Activated B cell treated with CpG ODN at 0.5 μM for 24 hours (primary cell): ENCODE results near the gene SPP2. TPM values are rescaled to one million over a fixed set of nuclear protein-coding genes. Genes with fewer than 3 reads are reported as not detected.

Experiments used
- ATAC-seq: fragments of 200-7000 bp; cut with Tn5 transposase; one replicate; pipeline ENCODE4 v1.10.0; 2021; ENCODE audit warnings: low read depth, mild to moderate bottlenecking, moderate library complexity
- CTCF ChIA-PET: fragments of 350-600 bp; sonication (Branson Sonifier 250); formaldehyde crosslinking; loops from one replicate; lab custom pipeline; 2021; ENCODE audit warnings: antibody characterized with exemption; lab: Charles Lee
- POLR2A ChIA-PET: fragments of 350-600 bp; sonication (Branson Sonifier 250); formaldehyde crosslinking; loops from one replicate; lab custom pipeline; 2021; ENCODE audit warnings: antibody characterized with exemption; lab: Charles Lee
- DNase-seq: peaks from one replicate; pipeline ENCODE4 v3.0.0; 2022
- H3K27ac Mint-ChIP-seq: one replicate; pipeline ENCODE4 v1.8.0; 2020; ENCODE audit warnings: mixed read lengths
- H3K27me3 Mint-ChIP-seq: one replicate; pipeline ENCODE4 v1.8.0; 2021; ENCODE audit warnings: mixed read lengths
- H3K36me3 Mint-ChIP-seq: one replicate; pipeline ENCODE4 v1.8.0; 2021; ENCODE audit warnings: low read depth, mixed read lengths
- H3K4me1 Mint-ChIP-seq: one replicate; pipeline ENCODE4 v1.8.0; 2021; ENCODE audit warnings: mixed read lengths
- H3K4me3 Mint-ChIP-seq: one replicate; pipeline ENCODE4 v1.8.0; 2020; ENCODE audit warnings: mild to moderate bottlenecking, mixed read lengths
- H3K9me3 Mint-ChIP-seq: one replicate; pipeline ENCODE4 v1.8.0; 2020; ENCODE audit warnings: mixed read lengths
- intact Hi-C: fragments of 100-400 bp; cut with micrococcal nuclease; formaldehyde crosslinking; loops from one replicate; pipeline ENCODE4 v1.15.1; 2024
- total RNA-seq: library from RNA; stranded (reverse); gene quantifications from 2 replicates; pipeline ENCODE4 v1.2.3, GENCODE V29; 2022
- TF ChIP-seq, protein P1 (sequence below): fragments of 200-600 bp; IDR thresholded peaks from one replicate; pipeline ENCODE4 v1.8.0; 2022; ENCODE audit warnings: antibody characterized with exemption, mild to moderate bottlenecking

Gene SPP2
- total RNA-seq, 1 donor from 2014 or later: not detected

DNA sequence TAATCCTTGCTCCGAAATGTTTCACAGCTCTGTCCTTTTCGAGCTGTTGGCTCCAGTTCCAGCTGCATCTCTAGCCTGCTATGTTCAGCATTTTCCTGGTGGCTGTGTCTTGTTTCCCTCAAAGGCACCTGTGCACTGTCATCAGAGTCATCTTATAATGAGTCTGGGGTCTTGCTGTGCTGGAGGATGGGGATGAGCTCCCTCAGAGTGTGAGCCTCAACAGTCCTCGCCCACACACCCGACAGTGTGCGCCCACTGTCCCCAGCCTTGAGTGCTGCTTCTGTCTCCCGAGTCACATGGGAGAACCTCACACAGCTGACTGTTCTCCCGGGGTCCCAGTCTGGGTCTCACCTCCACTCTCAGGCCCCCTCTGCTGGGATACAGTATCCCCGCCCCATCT, 25.4 kb downstream of the SPP2 start:
- no peak for ATAC-seq
- Mint-ChIP-seq H3K4me1 (no peaks in the 10 kb centered on the region), H3K9me3 (no peaks in the 10 kb centered on the region), H3K4me3 (no peak overlapping the region), H3K27ac (no peak overlapping the region), H3K36me3 (no peaks in the 10 kb centered on the region), H3K27me3 (peaks cover 10% of the 10 kb centered on the region)
- no peak for DNase-seq
- TF ChIP-seq, protein P1, sequence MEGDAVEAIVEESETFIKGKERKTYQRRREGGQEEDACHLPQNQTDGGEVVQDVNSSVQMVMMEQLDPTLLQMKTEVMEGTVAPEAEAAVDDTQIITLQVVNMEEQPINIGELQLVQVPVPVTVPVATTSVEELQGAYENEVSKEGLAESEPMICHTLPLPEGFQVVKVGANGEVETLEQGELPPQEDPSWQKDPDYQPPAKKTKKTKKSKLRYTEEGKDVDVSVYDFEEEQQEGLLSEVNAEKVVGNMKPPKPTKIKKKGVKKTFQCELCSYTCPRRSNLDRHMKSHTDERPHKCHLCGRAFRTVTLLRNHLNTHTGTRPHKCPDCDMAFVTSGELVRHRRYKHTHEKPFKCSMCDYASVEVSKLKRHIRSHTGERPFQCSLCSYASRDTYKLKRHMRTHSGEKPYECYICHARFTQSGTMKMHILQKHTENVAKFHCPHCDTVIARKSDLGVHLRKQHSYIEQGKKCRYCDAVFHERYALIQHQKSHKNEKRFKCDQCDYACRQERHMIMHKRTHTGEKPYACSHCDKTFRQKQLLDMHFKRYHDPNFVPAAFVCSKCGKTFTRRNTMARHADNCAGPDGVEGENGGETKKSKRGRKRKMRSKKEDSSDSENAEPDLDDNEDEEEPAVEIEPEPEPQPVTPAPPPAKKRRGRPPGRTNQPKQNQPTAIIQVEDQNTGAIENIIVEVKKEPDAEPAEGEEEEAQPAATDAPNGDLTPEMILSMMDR: no peak
- ChIA-PET POLR2A (no interaction called here), CTCF (no interaction called here)
- intact Hi-C loops: no loop called here

DNA sequence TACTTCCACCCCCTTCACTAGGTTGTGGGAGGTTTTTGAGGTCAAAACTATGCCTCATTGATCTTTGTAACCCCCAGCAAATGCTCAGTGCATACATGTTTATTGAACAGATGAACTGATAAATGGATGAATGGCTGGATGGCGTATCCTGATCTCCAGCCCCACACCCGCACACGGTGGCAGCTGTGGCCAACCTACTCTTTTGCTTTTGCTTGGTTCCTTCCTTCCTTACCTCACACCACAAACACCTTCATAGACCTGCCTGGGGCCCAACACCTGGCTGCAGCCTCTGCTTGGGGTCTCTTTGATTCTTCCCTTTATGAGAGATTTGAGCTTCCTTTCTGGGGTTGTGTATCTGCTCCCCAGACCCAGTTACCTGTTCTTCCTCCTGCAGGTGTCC, 25.9 kb downstream of the SPP2 start:
- POLR2A ChIA-PET: no interaction called here

DNA sequence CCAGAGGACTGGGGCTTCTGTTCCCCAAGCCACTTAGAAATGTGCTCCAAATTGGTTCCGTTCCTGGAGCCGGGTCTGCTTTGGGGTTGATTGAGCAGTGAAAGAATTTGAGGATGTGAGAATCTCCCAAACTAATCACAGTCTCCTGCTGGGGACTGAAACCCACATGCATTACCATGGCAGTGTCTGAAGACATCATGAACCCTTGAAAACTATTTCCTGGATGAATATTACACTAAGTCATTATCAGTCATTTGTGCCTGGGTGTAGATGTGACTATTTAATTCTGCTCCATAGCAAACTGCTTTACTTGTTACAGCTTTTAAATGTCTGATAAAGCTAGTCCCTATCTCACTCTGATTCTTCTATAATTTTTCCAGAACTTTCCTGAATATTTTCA, 27.6 kb downstream of the SPP2 start:
- intact Hi-C loops: no loop called here
- ChIA-PET POLR2A (no interaction called here), CTCF (no interaction called here)
- H3K27ac Mint-ChIP-seq: no peak overlapping the region
- no peak for ATAC-seq
- H3K36me3 Mint-ChIP-seq: no peaks in the 10 kb centered on the region
- peaks cover 30% of the 10 kb centered on the region for H3K27me3 Mint-ChIP-seq
- no peaks in the 10 kb centered on the region for H3K4me1 Mint-ChIP-seq
- no peak overlapping the region for H3K4me3 Mint-ChIP-seq
- no peaks in the 10 kb centered on the region for H3K9me3 Mint-ChIP-seq
- no peak for DNase-seq
- TF ChIP-seq, protein P1: no peak

More for the DNA sequence above, 25.9 kb downstream of the SPP2 start:
- H3K4me3 Mint-ChIP-seq: no peak overlapping the region
- H3K4me1 Mint-ChIP-seq: no peaks in the 10 kb centered on the region
- H3K9me3 Mint-ChIP-seq: no peaks in the 10 kb centered on the region
- DNase-seq (no peak), ATAC-seq (no peak)
- TF ChIP-seq, protein P1: no peak
- H3K36me3 Mint-ChIP-seq: no peaks in the 10 kb centered on the region
- intact Hi-C loops: no loop called here
- CTCF ChIA-PET: no interaction called here
- H3K27me3 Mint-ChIP-seq: peaks cover 14% of the 10 kb centered on the region
- no peak overlapping the region for H3K27ac Mint-ChIP-seq

DNA sequence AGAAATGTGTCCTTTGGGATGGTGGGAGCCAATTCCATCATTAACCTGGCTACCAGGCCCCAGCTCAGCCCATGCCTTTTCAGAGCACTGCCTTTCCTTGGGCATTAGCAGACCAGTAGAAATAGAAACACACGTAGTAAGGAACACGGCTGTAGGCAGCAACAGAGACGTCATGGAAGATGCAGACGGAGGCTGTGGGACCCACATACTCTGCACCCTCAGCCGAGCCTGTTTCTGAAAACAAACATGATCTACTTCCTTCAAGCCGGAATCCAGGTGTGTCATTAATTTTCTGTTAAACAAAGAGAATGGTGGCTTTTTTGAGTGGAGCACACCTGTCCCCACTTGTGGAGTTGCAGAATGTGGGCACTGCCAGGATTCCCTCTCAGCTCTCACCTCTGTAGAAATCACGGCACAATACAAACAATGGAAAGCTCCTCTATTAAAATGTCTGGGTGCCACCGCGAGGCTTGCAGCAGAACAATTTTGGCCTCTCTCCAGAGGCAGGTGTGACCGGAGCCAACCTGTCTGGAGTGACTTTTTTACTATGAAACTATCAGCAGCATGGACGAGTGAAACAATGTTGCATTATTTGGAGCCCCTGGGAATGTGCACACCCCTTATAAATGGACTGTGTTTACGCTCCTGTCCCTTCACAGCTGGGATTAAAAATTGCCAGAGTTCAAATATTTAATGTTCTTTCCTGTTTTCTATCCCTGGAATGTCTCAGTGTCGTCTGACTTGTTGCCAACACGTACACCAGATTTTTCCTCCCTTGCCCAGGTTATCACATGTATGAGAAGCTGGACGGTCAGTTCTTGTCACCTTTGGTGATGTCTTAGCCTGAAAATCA, 31.7 kb downstream of the SPP2 start:
- H3K9me3 Mint-ChIP-seq: peaks cover under 1% of the 10 kb centered on the region
- peaks cover 6% of the 10 kb centered on the region for H3K4me1 Mint-ChIP-seq
- TF ChIP-seq, protein P1: no peak
- no peak overlapping the region for H3K27ac Mint-ChIP-seq
- DNase-seq (no peak), ATAC-seq (no peak)
- POLR2A ChIA-PET: no interaction called here
- no peaks in the 10 kb centered on the region for H3K36me3 Mint-ChIP-seq
- intact Hi-C loops: no loop called here
- CTCF ChIA-PET: no interaction called here
- H3K27me3 Mint-ChIP-seq: peaks cover 45% of the 10 kb centered on the region
- no peak overlapping the region for H3K4me3 Mint-ChIP-seq

DNA sequence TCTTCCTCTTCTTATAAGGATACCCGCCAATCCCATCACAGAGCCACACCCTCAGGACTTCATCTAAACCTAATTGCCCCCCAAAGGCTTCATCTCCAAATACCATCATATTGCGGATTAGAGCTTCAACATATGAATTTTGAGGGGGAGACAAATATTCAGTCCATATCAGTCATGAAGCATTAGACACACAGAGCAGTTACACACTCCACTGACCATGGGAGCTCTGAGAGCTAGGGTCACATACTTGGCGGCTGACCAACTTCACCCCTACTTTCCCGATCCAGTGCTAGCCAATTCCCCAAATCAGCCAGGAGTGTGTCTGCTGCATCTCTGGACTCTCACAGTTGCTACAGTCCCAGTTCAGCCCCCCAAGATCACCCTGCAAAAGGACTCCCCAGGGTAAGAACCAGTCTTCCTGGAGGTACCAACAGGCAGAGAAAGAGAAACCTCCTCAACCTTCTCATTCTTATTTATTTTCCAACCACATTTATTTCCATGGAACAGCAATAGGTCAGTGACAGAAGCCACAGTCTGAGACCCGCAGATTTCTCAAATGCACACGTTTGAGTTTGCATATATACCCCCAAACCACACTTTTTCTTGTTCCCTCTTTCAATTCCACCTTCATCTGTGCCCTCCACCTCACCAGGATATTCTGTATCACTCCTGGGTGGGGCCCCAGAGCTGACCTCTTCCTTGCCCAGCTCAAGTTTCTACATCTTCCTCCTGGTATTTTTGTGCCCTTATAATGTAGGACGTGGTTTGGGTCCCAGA, 33.3 kb downstream of the SPP2 start:
- intact Hi-C loops: no loop called here
- no peak for ATAC-seq
- H3K36me3 Mint-ChIP-seq: no peaks in the 10 kb centered on the region
- TF ChIP-seq, protein P1: no peak
- no peak overlapping the region for H3K4me3 Mint-ChIP-seq
- ChIA-PET CTCF (no interaction called here), POLR2A (no interaction called here)
- H3K27ac Mint-ChIP-seq: no peak overlapping the region
- H3K9me3 Mint-ChIP-seq: peaks cover 10% of the 10 kb centered on the region
- no peak for DNase-seq
- peaks cover 51% of the 10 kb centered on the region for H3K27me3 Mint-ChIP-seq
- peaks cover 6% of the 10 kb centered on the region for H3K4me1 Mint-ChIP-seq
